NCI-H146 treated with DMSO at 0.1 percent for 48 hours (cell line): ENCODE data around the gene TRIM66.

Experiments used
- DNase-seq: peaks from one replicate; lab custom pipeline; 2025; ENCODE audit not compliant: unreplicated experiment; lab: John Stamatoyannopoulos, UW

TRIM66 gene, protein sequence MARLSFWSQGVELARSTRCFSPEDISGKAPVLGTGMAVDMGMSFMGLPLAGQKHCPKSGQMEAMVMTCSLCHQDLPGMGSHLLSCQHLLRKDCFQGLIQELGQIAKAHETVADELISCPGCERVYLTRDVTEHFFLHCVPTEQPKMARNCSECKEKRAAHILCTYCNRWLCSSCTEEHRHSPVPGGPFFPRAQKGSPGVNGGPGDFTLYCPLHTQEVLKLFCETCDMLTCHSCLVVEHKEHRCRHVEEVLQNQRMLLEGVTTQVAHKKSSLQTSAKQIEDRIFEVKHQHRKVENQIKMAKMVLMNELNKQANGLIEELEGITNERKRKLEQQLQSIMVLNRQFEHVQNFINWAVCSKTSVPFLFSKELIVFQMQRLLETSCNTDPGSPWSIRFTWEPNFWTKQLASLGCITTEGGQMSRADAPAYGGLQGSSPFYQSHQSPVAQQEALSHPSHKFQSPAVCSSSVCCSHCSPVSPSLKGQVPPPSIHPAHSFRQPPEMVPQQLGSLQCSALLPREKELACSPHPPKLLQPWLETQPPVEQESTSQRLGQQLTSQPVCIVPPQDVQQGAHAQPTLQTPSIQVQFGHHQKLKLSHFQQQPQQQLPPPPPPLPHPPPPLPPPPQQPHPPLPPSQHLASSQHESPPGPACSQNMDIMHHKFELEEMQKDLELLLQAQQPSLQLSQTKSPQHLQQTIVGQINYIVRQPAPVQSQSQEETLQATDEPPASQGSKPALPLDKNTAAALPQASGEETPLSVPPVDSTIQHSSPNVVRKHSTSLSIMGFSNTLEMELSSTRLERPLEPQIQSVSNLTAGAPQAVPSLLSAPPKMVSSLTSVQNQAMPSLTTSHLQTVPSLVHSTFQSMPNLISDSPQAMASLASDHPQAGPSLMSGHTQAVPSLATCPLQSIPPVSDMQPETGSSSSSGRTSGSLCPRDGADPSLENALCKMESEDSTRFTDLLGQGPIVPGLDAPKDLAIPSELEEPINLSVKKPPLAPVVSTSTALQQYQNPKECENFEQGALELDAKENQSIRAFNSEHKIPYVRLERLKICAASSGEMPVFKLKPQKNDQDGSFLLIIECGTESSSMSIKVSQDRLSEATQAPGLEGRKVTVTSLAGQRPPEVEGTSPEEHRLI (N-terminal part only)

GRCh38 chr11:8682303-8683114, at the start of gene TRIM66, which contains the start of gene RPL27A:
TRIM66 (minus strand) TSS chr11:8682665; CDS start chr11:8672274, 10,391 bp downstream.
RPL27A (plus strand) TSS chr11:8682792; CDS start chr11:8682814, 22 bp downstream.
- DNase-seq = peak; percentile 85

DNA sequence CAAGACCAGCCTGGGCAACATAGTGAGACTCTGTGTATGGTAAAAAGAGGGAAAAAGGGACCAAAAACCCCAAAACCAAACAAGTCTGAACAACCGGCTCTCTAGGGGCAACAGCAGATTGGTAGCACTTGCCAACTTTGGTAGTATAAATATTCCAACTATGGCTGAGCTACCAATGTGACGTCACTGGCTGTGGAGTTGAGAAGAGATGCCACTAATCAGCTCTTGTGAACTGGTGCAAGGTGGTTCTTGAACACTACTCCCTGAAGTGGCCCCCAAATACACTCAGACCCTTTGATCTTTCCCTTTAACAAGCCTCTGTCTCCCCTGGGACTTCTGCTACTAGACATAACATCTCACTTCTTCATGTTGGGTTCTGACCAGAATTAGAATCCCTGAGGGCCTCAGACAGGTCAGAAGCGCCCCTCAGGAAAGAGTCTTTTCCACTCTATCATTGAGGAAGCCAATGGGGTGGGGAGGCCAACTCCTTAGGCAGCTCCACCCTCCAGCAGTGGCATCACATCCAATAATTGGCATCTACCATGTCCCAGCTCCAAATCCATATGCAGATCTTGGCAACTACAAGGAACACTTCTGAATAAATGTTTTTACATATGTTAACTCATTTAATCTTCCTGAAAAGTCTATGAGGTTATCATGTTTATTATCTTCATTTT, 49.3 kb upstream of the TRIM66 start:
- DNase-seq = no peak

DNA sequence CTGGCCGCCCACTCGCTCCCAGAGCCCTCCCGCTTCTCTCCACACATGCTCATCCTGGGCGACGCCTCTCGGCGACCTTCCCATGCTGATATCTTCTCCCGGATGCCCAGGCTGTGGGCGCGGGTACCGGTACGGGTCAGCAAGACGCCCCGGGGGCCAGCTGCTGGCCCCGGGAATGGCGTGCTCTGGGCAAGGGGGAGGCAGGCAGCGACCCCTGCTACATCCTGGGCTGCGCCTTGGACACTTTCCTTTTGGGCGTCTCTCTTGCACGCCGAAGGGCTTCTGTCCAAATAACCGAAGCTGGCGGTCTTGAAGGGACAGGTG, 48.2 kb upstream of the TRIM66 start:
- DNase-seq = no peak

- DNase-seq = no peak
Observed at GRCh38 chr11:8729837-8730696, 47.6 kb upstream of the TRIM66 start.

DNA sequence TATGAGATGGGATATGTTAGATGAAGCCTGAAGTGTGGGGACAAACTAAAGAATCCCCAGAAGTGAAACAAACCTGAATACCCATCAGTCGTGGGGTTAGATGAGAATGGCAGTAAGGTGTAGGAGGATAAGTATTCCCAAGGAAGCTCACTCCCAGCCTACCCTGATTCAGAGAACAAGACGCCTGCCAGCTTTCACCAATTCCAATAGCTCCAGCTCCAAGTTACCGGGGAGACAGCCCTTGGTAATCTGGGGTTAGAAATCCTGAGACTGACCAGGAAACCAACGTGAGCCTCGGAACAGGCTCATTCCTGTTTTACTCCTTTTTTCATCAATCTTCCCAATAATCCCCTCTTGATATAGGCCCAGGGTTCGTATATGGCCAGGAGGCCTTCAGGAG, 46.6 kb upstream of the TRIM66 start:
- no peak for DNase-seq

GRCh38 chr11:8728563-8728962, 46.1 kb upstream of the TRIM66 start:
- no peak for DNase-seq

GRCh38 chr11:8726395-8726794, 43.9 kb upstream of the TRIM66 start:
- DNase-seq = no peak

GRCh38 chr11:8724682-8725081, 42.2 kb upstream of the TRIM66 start:
- no peak for DNase-seq

DNA sequence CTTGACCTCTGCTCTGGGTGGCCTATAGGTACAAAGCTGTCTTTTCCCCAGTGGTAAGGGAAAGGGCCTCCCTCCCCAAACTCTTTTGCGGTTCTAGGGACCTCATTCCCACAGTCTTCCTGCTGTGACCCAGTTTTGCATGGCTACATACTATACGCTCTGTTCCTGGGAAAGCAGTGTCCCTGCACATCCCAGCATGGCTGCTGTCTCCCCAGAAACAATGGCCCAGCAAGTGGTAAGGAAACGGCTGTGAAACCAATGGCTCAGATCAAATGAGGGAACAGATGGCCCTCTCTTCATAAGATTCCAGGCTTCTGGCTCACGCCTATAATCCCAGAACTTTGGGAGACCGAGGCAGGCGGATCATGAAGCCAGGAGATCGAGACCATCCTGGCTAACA, 41.2 kb upstream of the TRIM66 start:
- DNase-seq = no peak

DNA sequence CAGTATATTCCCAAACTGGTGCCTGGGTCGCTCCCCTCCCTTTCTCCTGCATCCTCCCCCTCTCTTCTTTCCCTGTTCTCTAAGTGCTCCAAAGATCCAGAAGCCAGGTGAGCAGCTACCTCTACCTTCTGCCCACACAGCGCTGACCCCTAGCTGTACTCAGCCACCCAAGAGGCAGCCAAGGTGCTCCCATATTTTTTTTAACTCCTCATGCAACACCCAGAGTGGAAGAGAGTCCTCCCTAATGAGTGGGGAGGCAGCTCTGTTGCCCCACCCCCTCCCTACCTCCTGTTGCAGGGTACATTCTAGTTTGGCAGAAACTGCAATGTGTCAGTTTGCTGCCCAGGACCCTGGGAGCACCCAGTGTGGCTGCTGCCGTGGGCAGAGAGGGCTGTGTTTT, 40.3 kb upstream of the TRIM66 start:
- no peak for DNase-seq

- no peak for DNase-seq
Observed at GRCh38 chr11:8721609-8722500, 39.4 kb upstream of the TRIM66 start.

DNA sequence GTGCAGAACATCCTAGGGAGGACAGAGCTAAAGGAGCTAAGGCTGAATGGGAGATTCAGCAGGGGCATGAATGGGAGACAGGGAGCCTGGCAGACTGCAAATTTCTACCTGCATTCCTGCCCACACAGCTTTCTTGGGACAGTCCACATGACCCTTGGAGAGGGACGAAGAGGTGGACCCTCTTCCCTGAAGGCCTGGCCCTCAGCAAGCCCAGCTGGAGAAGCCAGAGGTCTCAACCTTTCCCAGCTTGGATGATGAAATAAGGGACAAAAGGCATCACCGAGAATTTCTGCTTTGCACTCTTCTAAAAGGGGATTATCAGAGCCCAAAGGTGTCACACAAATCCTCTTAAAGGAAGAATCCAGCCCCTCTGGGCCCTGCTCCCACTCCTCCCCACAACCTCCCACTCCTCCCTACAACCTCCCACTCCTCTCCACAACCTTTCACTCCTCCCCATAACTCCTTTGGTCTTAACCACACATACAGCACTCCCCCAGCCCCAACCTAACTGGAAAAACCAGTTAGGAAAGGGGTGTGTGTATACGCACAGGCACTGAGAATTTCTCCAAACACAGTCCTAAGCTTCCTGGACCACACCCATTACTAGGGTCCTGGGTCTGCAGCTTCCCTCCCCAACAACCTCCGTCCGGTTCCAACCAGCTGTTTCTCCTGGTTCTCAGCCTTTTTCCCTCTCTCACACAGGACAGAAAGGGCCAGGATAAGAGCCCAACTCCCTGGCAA, 38.6 kb upstream of the TRIM66 start:
- DNase-seq = no peak

DNA sequence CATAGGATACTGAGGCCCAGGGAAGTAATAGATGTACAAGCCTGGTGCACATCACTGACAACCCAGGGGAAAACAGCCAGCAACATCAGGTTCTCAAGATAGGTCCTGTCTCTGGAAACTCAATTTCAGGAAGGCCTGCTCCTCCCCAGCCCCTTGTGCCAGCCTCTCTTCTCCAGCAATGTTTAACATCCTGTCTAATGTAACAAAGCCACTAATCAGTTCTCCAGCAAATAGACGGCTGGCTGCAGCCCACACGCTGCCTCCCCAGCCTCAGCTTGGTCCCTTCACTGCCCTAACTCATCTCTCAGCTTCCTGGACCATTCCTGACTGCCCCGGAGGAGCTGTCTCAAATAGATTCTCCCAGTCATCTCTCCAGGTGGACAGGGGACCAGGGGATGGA, 37.9 kb upstream of the TRIM66 start:
- no peak for DNase-seq

DNA sequence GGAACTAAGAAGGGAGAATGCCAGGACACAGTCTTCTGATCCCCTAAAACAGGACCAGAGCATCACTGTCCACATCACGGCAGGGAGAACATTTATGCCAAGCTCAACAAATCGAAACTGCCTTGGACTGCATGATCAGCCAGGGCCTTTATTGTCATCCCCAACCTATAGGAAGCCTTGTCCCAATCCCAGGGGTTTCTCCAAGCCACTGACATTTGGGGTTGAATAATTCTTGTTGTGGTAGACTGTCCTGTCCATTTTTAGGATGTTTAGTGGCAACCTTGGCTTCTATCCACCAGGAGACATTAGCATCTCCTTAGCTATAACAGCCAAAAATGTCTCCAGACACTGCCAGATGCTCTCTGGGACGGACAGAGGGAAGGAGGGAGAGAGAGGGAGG, 37.3 kb upstream of the TRIM66 start:
- DNase-seq = no peak

DNA sequence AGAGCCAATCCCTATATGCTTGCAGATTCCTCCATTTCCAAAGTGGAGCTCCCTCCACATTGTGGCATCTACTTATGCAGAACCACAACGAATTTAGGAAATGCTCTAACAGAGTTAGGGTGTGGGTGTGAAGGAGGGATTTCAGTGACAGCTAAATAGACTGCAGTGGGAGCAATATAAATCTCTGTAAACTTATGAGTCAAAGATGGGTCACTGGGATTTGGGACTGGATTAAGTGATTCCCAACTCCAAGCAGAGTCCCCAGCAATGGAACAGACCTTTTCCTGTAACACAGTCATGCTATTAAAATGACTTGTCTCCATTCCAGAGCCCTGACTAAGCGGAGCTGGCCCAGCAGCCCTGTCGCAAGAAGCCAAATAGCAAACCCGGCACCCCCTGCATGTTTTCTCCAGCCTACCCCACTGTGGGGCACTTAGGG, 36.8 kb upstream of the TRIM66 start:
- DNase-seq = no peak

GRCh38 chr11:8717876-8718753, 35.6 kb upstream of the TRIM66 start:
- no peak for DNase-seq

- no peak for DNase-seq
Observed at GRCh38 chr11:8717544-8717875, 35.0 kb upstream of the TRIM66 start.
